BE2C (cell line): ENCODE data around the gene ADAMTSL1.

Experiments
- DNase-seq: peaks from one replicate; pipeline ENCODE4 v3.0.0-alpha.2; 2020
- H3K27me3 ChIP-seq: fragments of 250-450 bp; sonication (Bioruptor Pico); 2 replicates; pipeline ENCODE4 v1.5.1; 2020; ENCODE audit warnings: mild to moderate bottlenecking
- H3K36me3 ChIP-seq: fragments of 250-450 bp; sonication (Bioruptor Pico); 2 replicates; pipeline ENCODE4 v1.5.1; 2020; ENCODE audit warnings: mild to moderate bottlenecking
- H3K4me1 ChIP-seq: fragments of 250-450 bp; sonication (Bioruptor Pico); 2 replicates; pipeline ENCODE4 v1.5.1; 2020
- H3K4me3 ChIP-seq: 2 replicates; pipeline ENCODE4 v1.5.1; 2011; ENCODE audit warnings: low read depth, low read length
- H3K9me3 ChIP-seq: fragments of 250-450 bp; sonication (Bioruptor Pico); 2 replicates; pipeline ENCODE4 v1.5.1; 2020
- TF ChIP-seq, protein P1 (sequence below): IDR thresholded peaks from 2 replicates; pipeline ENCODE4 v1.5.1; 2012; ENCODE audit warnings: mild to moderate bottlenecking, low read depth, low read length

The ADAMTSL1 gene

DNA sequence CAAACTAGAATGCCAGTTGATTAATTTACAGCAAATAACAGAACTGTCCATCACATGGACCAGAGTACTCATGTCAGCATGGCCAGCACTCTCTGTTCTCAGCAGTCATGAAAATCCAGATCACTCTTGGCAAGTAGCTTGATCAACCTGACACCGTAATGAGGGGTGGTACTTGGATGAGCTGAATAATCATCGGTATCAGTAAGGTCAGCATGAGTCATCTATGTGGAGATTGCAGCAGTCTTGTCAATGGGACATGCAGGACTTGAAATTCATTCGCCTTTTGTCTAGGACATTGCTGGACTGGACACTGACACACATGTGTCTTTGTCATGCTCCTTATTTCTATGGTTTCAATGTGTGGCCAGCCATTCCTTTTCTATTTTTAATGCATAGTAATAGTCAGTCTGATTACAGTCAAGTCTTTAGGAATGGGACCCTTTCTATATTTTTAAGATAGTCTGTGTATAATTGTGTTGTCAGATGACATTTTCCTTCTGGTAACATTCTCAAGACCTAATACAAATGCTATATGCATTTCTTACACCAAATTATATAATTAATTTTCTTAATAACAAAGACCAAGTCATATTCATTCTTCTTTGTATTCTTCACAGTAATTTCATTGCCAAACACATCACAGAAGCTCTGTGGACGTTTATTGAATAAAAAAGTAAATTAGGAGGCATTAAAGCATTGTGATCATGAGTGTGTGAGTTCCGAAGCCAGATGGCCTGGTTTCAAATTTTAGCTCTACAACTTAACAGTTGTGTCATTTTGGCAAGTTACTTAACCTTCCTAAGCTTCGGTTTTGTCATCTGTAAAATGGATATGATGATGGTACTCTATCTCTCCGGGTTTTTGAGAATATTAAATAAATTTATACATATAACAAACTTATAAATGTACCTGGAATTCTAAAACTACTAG lies 57.4 kb downstream of the ADAMTSL1 start:
- Histone ChIP-seq H3K4me1 (no peaks in the 10 kb centered on the region), H3K4me3 (no peak overlapping the region), H3K36me3 (no peaks in the 10 kb centered on the region), H3K9me3 (no peaks in the 10 kb centered on the region; the same call in 1 of the 2 replicates), H3K27me3 (no peaks in the 10 kb centered on the region)
- DNase-seq: no peak
- TF ChIP-seq, protein P1, sequence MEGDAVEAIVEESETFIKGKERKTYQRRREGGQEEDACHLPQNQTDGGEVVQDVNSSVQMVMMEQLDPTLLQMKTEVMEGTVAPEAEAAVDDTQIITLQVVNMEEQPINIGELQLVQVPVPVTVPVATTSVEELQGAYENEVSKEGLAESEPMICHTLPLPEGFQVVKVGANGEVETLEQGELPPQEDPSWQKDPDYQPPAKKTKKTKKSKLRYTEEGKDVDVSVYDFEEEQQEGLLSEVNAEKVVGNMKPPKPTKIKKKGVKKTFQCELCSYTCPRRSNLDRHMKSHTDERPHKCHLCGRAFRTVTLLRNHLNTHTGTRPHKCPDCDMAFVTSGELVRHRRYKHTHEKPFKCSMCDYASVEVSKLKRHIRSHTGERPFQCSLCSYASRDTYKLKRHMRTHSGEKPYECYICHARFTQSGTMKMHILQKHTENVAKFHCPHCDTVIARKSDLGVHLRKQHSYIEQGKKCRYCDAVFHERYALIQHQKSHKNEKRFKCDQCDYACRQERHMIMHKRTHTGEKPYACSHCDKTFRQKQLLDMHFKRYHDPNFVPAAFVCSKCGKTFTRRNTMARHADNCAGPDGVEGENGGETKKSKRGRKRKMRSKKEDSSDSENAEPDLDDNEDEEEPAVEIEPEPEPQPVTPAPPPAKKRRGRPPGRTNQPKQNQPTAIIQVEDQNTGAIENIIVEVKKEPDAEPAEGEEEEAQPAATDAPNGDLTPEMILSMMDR: no peak

DNA sequence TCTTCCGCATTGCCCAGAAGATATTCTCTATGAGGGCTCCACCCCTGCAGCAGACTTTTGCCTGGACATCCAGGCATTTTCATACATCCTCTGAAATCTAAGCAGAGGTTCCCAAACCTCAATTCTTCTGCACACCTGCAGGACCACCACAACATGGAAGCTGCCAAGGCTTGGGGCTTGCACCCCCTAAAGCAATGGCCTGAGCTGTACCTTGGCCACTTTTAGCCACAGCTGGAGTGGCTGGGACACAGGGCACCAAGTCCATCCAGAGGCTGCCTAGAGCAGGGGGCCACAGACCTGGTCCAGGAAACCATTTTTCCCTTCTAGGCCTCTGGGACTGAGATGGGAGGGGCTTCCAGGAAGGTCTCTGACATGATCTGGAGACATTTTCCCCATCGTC lies 60.7 kb downstream of the ADAMTSL1 start:
- Histone ChIP-seq H3K9me3 (no peaks in the 10 kb centered on the region; the same call in 1 of the 2 replicates), H3K27me3 (no peaks in the 10 kb centered on the region), H3K4me1 (no peaks in the 10 kb centered on the region), H3K4me3 (no peak overlapping the region), H3K36me3 (no peaks in the 10 kb centered on the region)
- DNase-seq: no peak
- TF ChIP-seq, protein P1: no peak

DNA sequence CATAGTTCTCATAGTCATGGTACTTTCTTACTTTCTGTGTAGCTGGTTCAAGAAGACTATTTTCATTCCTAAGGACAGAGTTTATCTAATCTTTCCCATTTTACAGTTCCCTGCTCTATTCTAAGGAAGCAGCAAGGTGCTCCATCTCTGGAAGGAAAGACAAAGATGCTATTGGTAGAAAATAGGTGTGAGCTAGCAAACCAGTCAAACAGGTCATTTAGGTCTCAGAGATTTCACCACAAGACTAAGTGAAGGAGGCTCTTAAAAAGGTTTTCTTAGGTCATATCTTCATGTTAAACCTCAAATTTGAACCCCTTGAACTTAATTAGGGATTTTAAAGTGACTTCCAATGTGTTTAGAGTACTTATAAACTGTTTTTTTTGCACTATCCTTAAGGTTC lies 62.6 kb downstream of the ADAMTSL1 start:
- no peaks in the 10 kb centered on the region; the same call in 1 of the 2 replicates for H3K9me3 ChIP-seq
- DNase-seq: no peak
- TF ChIP-seq, protein P1: no peak
- H3K36me3 ChIP-seq: no peaks in the 10 kb centered on the region
- no peak overlapping the region for H3K4me3 ChIP-seq
- H3K27me3 ChIP-seq: no peaks in the 10 kb centered on the region
- H3K4me1 ChIP-seq: no peaks in the 10 kb centered on the region

DNA sequence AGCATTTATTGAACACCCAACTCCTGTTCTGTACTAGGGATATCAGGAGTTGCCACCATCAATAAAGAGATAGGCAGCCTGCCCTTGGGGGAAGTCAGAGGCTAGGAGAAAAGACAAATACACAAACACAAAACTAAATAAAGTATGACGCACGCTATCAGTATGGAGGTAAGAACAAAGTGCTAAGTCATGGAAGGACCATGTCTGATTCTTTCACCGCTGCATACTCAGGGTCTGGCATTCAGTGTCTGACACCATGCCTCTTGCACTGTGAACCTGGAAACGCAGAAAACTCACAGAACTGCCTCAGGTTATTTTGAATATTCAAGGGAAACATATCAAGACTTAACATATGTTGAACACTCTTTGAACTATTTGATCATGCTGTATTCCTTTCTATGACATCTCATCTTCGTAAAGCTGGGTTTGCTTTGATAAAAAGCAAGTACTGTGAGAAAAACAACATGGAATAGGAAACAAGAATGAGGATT lies 65.3 kb downstream of the ADAMTSL1 start:
- TF ChIP-seq, protein P1: no peak

DNA sequence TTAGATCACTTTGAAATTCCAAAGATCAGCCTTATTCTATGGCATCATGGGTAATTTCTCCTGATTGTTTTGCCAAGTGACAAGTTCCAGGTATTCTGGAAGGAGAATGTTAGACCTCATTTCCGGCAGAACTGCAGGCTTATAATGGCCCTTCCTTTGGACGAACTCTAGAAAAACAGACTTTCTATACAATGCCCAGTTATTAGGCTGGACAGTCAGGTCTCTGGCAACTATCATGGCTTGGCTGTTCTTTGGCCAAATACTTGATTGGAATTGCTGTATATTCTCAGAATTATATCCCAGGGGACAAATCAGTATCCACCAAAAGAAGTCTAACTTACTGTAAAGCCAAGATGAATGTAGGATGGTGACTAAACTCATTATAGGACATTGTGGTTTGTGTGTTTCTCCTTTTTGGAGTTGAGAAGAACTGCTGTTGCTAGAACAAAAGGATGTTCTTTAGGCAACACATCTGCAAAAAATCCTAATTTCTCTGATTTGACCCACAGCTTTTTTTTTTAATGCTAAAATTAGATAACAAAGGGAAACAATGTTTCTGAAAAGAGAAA lies 69.0 kb downstream of the ADAMTSL1 start:
- H3K27me3 ChIP-seq: no peaks in the 10 kb centered on the region
- DNase-seq: no peak

More for the DNA sequence above, 65.3 kb downstream of the ADAMTSL1 start:
- H3K9me3 ChIP-seq: no peaks in the 10 kb centered on the region; the same call in 1 of the 2 replicates
- DNase-seq: no peak
- H3K4me3 ChIP-seq: no peak overlapping the region
- H3K27me3 ChIP-seq: no peaks in the 10 kb centered on the region
- no peaks in the 10 kb centered on the region for H3K36me3 ChIP-seq
- H3K4me1 ChIP-seq: no peaks in the 10 kb centered on the region

More for the DNA sequence above, 69.0 kb downstream of the ADAMTSL1 start:
- Histone ChIP-seq H3K4me1 (no peaks in the 10 kb centered on the region; the same call in 1 of the 2 replicates), H3K4me3 (no peak overlapping the region), H3K36me3 (no peaks in the 10 kb centered on the region), H3K9me3 (no peaks in the 10 kb centered on the region; the same call in 1 of the 2 replicates)
- TF ChIP-seq, protein P1: no peak
